GM12872 (cell line): ENCODE measurements around the gene BABAM1.

Experiments
- TF ChIP-seq, protein P1 (sequence below): IDR thresholded peaks from 3 replicates; pipeline ENCODE4 v1.5.1; 2011; ENCODE audit warnings: low read depth, mild to moderate bottlenecking, low read length, moderate library complexity; ENCODE audit not compliant: insufficient read depth

BABAM1 gene

DNA sequence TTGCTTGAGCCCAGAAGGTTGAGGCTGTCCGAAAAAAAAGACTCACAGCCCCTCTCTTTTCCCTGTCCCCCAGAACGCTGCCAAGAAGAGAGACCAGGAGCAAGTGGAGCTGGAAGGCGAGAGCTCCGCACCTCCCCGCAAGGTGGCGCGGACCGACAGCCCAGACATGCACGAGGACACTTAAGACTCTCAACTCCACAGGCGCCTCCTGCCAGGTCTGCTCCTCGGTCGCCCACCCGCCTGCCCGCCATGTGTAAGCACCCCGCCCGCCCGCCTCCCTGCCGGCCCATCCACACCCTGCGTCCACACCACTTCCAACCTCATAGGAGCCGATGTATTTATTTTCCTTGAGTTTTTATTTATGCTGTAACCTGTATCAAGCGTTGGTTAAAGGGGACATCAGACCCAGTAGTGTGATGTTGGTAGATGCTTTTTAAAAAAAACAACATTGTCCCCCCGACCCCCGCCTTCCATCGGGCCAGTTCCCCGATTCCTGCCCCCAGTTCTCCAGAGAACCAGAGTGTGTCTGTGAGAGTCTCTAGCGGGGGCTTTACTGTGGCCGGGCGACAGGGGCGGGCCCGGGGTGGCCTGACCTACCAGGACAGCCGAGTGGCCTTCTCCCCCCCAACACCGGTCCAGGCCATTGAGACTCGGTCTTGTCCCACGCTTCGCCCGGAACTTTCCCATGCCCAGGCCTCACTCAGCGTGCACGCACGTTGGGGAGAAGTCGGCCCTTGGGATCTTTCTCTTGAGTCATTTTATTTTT is 52.4 kb downstream of the BABAM1 start:
- TF ChIP-seq, protein P1, sequence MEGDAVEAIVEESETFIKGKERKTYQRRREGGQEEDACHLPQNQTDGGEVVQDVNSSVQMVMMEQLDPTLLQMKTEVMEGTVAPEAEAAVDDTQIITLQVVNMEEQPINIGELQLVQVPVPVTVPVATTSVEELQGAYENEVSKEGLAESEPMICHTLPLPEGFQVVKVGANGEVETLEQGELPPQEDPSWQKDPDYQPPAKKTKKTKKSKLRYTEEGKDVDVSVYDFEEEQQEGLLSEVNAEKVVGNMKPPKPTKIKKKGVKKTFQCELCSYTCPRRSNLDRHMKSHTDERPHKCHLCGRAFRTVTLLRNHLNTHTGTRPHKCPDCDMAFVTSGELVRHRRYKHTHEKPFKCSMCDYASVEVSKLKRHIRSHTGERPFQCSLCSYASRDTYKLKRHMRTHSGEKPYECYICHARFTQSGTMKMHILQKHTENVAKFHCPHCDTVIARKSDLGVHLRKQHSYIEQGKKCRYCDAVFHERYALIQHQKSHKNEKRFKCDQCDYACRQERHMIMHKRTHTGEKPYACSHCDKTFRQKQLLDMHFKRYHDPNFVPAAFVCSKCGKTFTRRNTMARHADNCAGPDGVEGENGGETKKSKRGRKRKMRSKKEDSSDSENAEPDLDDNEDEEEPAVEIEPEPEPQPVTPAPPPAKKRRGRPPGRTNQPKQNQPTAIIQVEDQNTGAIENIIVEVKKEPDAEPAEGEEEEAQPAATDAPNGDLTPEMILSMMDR: no peak

DNA sequence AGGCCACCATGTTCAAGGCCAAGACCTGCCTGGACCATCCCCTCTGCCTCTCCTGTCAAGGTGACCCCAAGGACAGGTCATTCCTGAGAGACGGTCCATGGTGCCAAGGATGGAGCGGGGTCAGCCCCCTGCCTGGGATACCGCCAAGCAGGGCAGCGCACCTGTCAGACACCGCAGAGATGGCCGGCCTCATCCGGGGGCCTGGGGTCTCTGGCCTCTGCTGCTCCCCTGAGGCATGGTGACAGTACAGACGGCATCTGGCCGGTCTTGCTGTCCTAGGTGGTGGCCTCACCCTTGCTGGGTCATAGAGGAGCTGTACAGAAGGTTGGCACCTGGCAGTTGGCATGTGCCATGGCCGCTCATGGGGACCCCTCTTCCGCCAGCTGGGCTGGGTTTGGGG is 53.2 kb downstream of the BABAM1 start:
- TF ChIP-seq, protein P1: no peak

DNA sequence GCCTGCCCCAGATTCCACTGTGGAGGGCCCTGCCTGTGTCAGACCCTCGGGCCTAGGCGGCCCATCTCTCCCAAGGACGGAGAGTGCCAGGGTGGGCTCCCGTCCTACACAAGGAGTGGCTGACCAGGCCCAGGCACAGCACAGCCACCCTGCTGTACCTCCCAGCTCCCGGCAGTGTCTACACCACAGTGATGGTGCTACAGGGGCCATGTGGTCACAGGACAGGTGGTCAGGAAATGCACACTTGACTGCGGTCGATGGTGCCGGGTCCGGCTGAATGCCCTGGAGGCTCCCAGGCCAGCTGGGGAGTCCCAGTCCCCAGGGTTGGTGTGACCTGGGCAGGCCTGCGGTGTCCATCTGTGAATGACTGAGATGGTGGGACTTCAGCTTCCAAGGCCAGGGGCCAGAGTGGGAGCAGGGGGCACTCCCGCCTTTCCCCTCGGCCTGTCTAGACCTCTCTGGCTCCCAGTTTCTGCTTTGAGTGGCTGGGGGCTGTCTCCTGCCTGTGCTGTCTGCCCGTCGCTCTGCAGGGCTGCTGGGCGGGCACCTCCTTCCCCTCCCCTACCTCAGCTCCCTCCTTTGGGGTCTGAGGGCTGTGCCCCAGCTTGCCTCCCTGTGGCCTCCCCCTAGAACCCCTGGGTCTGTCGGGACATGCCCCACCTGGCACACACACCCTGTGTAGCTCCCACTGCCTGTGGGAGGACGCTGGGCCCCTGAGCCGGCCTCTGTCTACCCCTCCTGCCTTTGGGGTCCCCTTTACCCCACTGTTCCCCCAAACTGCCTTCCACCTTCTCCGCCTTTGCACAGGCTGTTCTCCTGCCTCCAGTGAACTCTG is 54.6 kb downstream of the BABAM1 start:
- TF ChIP-seq, protein P1: no peak

DNA sequence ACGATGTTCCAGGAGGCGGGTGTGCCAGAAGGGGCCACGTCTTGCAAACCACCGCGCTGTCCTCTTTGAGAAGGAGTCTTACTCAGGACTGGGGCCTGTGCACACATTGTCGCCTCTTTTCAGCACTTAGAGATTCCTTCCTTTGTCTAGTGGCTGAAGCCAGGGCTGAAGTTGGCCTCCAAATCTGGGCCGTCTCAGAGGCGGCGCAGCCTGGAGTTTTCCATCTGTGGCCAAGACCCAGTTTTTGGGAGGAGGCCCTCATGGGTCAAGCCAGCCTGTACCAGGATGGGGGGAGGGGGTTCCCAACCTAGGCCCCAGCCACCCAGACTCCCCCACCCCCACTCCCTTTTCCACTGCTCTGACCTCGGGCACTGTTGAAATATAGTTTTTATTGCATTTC is 55.6 kb downstream of the BABAM1 start:
- TF ChIP-seq, protein P1: no peak

DNA sequence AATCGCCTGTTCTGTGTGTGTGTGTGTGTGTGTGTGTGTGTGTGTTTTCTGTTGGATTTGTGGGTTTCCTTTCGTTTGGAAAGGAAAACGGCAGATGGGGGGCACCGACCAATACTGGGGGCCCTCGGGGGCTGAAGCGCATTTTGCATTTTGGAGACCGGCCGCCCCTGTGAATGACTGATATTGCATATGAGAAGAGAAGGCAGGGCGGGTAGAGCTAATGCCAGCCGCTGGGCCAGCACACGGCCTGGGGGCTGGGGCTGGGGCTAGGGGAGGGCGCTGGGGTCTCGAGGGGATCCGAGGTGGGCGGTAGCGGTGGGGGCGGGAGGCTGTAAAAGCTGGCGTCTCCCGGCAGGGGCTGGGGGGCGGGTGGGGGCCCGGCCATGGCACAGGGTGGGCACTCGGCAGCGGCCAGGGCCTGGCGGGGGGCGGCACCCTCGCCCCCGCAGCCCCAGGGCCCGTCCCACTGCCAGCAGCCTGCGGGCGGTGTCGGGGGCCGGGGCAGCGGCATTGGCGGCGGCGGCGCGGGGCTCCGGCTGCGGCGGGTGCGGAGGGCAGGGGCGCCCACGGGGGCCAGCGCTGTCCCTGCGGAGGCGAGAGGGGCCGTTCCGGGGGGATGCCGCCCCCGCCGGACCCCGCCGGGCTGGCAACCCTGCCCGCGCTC is 56.2 kb downstream of the BABAM1 start:
- TF ChIP-seq, protein P1: no peak

DNA sequence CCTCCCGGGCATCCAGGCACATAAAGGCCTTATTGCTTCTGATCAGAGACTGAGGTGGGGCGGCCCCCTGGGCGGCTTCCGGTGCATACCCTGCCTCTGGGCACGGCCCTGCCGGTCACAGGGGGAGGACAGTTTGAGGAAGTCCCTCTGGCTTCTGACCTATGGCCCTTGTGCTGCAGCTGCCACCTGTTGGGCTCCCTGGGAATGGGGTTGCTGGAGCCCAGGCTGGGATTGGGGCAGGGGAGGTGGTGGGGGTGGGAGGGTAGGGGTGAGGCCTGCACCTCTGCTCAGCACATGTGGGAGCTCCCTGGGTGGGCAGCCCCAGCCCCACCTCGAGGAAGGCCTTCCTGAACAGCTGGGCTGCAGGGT is 56.7 kb downstream of the BABAM1 start:
- TF ChIP-seq, protein P1: no peak
